Vagina (tissue), 2 donors: ENCODE measurements around the gene GPER1.

Source experiments
- POLR2A ChIP-seq, 2 donors: fragments of 450-650 bp; IDR thresholded peaks; one replicate each; pipeline ENCODE4 v1.6.1; 2017; ENCODE audit warnings: antibody characterized with exemption in 2 of 2, mild to moderate bottlenecking in 2 of 2, moderate library complexity in 2 of 2
- POLR2AphosphoS5 ChIP-seq, 2 donors: sonication (generic); formaldehyde crosslinking; IDR thresholded peaks; one replicate each; pipeline ENCODE4 v1.9.0; 2017; ENCODE audit warnings: antibody characterized with exemption in 2 of 2, mild to moderate bottlenecking in 2 of 2, low read depth in 1 of 2; ENCODE audit not compliant: insufficient read depth in 1 of 2
- TF ChIP-seq, protein P1 (sequence below), 3 experiments: fragments of 450-650 bp in 2 of 3; fragments of 200-600 bp in 1 of 3; sonication (generic) in 1 of 3; IDR thresholded peaks; one replicate each; pipeline ENCODE4 v1.5.1; 2017 to 2019; ENCODE audit warnings: antibody characterized with exemption in 3 of 3, mild to moderate bottlenecking in 2 of 3, moderate library complexity in 2 of 3

DNA sequence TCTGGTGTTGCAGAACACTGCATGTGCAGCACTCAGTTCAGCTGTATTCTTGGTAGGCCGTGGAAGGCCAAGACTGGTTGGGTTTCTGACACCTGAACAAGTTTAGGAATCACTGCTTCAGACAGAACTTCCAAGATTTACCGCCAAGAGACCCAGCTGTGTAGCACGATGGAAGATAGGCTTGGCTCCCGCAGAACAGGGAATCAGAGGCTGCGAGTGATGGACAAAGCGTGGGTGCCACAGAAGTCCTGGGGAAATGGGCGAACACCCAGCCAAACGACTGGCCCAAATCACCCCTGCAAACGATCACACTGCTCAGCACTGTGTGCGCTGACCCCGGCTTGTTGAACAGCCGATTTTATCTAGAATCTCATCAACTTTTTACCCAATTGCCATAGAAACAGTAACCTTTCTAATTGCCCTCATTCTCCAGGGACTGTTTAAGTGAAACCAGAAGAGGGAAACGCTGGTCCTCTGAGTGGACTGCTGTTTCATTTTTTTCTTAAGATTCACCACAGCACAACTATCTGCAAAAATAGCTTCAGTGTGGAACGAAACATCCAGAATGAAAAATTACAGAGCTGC, 54.2 kb downstream of the GPER1 start:
- TF ChIP-seq, protein P1, sequence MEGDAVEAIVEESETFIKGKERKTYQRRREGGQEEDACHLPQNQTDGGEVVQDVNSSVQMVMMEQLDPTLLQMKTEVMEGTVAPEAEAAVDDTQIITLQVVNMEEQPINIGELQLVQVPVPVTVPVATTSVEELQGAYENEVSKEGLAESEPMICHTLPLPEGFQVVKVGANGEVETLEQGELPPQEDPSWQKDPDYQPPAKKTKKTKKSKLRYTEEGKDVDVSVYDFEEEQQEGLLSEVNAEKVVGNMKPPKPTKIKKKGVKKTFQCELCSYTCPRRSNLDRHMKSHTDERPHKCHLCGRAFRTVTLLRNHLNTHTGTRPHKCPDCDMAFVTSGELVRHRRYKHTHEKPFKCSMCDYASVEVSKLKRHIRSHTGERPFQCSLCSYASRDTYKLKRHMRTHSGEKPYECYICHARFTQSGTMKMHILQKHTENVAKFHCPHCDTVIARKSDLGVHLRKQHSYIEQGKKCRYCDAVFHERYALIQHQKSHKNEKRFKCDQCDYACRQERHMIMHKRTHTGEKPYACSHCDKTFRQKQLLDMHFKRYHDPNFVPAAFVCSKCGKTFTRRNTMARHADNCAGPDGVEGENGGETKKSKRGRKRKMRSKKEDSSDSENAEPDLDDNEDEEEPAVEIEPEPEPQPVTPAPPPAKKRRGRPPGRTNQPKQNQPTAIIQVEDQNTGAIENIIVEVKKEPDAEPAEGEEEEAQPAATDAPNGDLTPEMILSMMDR (IDR thresholded peaks at IDR 0.05), result no peak
- no peak for TF ChIP-seq POLR2A (IDR thresholded peaks at IDR 0.05)
- TF ChIP-seq POLR2AphosphoS5 (IDR thresholded peaks at IDR 0.05; ENCODE audit: insufficient read depth in 1 of 2, low read depth in 1 of 2), result no peak
